Measurements from ENCODE around the gene PTGES3. TPM values are rescaled to one million over a fixed set of nuclear protein-coding genes. Genes with fewer than 3 reads are reported as not detected.
A peak's percentile ranks its signal among the peaks of the same experiment; 100 is the strongest.

Gene PTGES3
- total RNA-seq, 1 experiment from 2014 or later = 52.8 TPM

DNA sequence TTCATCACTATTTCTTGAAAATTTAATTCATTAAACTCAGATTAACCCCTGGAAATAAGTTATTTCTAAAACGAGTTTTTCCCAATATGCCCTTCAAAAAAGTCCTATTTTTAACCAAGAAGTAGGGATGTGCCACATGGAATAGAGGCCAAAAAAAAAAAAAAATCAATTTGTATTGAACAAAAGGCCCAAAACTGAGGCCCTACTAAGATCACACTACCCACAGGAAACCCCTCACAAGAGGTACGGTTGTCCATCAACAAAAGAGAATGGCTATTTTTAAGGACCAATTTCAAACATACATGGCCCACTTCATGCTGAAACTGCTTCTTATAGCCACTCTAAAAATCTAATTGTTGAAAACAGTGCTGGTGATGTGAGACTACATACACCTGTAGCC is 50.5 kb downstream of the PTGES3 start:
- Histone ChIP-seq H3K9me3 (no peaks in the 10 kb centered on the region), H3K4me3 (no peak overlapping the region), H3K27me3 (no peaks in the 10 kb centered on the region), H3K36me3 (peaks cover 51% of the 10 kb centered on the region)
- no peak for DNase-seq

DNA sequence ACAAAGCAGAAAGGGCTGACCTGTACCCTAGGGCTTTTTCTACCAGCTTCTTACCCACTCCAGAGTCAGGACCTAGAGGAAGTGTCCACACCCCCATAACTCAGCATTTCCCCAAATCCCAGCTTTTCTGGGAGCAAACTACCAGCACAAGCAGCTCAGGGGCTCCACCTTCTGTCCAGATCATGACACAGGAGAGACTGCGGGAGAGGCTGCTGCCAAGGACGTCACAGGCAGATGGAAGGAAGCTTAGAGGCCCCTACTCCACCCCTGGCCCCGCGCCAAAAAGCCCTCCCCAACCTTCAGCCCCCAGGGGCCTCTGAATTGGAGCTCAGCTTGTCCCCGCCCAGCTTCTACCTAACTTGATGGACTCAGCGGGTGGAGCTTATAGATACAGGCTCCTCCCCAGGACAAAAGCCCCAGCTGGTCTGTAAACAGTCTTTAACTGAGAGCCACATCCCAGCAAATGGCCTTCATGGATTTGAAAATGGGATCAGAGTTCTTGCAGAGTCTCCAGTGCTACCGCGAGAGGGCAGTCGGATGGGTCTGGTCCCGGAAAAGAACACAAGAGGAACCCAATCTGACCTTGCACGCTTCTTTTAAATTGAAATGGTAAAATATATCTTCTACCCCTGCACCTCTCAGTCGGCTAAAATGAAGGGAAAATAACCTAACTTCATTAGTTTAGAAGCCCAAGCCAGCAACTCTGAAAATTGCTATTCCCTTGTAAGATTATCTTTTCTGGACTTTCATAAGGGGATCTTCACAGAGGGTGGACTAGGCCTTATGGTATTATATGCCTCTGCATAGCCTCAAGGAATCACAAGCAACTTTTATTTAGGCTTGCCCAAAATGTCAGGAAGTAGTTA is 51.2 kb downstream of the PTGES3 start:
- H3K9me3 ChIP-seq = no peaks in the 10 kb centered on the region
- DNase-seq = peak; percentile 99
- peaks cover 44% of the 10 kb centered on the region for H3K36me3 ChIP-seq
- no peaks in the 10 kb centered on the region for H3K27me3 ChIP-seq
- H3K4me3 ChIP-seq = peak overlapping the region; percentile 71

DNA sequence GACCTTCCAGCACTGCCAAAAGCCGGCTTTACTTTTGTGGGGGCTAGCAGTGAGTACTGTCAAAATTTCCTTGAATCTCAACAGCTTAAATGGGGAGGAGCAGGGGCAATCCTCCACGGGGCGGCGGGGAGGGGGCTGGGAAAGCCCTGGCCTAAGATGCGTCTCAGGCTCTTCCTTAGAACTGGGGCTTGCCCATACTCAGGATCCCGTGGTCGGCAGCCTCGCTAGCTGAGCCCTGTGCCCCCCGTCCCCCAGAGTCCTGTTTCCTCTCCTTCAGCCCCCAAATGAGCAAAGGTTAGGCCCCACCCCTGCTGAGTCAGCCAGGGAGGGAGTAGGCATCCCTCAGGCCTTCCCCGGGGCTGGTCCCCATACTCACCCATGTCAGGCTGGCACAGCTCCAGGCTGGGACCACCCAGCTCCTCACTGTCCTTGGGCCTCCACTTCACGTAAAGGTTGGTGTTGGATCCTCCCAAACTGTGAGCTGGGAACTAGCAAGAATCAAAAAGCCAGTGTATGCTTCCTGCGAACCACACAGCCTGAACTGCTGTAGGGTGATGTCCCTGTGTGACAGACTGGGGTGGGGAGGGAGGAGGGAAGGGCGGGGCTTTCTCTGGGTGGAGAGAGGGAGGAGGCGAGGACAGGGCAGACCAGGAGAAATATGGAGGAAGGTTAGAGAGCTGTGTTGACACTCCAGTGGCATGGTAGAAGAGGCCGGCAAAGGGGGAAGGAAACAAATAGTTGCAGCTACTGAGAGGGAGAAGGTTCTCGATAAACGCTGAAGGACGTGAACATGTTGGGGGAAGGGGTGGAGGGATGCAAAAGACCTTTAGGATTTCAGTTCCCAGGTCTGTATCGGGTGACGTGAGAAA is 52.0 kb downstream of the PTGES3 start:
- DNase-seq = peak; percentile 92
- peaks cover 35% of the 10 kb centered on the region for H3K36me3 ChIP-seq
- no peaks in the 10 kb centered on the region for H3K9me3 ChIP-seq
- peak overlapping the region; percentile 71 for H3K4me3 ChIP-seq
- H3K27me3 ChIP-seq = no peaks in the 10 kb centered on the region

DNA sequence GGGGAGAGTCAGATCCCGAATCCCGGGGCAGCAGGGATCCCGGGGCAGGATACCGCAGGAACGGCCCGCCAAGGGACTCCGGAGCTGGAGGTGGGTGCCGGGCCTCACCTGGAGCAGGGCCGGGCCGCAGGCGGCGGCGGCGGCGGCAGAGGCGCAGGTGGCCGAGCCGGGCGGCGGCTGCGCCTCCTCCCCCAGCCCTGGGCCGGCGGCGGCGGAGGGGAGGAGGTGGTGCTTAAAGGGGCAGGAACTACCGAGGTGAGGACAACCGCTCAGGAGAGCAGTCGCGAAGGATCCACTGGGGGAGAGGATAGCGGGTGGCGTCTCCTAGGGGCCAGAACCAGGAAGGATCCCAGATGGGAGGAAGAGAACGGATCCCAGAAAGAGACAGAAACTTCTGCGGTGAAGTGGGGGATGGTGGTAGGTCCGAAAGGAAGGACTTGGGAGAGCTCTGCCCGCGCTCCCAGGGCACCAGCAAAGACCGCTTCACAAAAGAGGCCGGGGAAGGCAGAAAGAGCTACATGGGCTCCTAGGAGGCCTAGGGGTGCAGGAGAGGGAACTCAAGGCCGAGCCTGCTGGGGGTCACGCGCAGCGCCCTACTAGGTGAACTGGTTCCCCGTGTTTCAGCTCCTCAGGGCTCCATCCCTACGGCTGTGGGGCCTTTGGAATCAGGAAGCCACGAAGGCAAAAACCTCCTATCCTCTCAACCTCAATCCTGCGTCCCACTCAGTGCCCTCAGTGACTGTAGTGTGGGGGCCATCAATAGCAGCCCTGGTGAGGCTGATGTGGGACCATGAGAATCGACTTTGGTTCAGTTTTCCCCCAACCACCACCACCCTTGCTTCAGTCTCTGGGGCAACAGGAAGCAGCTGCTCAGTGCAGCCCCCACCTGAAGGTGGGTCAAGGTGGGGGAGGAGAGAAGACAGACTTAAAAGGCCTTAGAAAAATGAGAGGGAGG is 53.0 kb downstream of the PTGES3 start:
- peaks cover 31% of the 10 kb centered on the region for H3K36me3 ChIP-seq
- peak overlapping the region; percentile 71 for H3K4me3 ChIP-seq
- no peaks in the 10 kb centered on the region for H3K9me3 ChIP-seq
- no peaks in the 10 kb centered on the region for H3K27me3 ChIP-seq
- peak; percentile 81 for DNase-seq

DNA sequence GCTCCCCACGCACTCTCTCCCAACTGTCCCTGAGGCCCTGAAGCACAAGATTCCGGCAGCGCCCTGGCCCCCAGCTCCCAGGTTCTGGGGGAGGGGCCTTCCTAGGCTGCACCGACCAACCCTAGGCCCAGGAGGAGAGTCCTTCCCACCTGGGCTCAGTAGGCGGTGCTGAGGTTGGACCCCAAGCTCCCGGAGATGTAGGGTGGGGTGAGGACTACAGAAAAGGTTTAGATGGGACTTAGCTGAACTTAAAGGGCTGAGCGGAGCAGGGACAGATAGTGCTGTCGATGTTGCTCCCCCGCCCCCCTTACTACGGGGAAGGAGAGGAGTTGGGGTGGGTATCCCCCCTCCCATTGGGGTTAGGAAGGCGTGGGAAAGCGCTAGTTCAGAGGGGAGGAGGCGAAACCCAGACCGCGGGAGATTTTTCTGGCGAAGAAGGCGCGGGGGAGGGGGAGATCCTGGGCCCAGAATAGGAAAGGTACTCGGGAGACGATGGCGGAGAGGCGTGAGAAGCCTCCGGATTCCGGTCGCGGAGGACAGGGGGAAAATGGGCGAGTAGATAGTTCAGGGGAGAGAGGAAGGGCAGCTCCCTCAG is 53.7 kb downstream of the PTGES3 start:
- peak; percentile 26 for DNase-seq
- Histone ChIP-seq H3K36me3 (peaks cover 26% of the 10 kb centered on the region), H3K4me3 (peak overlapping the region; percentile 71), H3K27me3 (no peaks in the 10 kb centered on the region), H3K9me3 (no peaks in the 10 kb centered on the region)

DNA sequence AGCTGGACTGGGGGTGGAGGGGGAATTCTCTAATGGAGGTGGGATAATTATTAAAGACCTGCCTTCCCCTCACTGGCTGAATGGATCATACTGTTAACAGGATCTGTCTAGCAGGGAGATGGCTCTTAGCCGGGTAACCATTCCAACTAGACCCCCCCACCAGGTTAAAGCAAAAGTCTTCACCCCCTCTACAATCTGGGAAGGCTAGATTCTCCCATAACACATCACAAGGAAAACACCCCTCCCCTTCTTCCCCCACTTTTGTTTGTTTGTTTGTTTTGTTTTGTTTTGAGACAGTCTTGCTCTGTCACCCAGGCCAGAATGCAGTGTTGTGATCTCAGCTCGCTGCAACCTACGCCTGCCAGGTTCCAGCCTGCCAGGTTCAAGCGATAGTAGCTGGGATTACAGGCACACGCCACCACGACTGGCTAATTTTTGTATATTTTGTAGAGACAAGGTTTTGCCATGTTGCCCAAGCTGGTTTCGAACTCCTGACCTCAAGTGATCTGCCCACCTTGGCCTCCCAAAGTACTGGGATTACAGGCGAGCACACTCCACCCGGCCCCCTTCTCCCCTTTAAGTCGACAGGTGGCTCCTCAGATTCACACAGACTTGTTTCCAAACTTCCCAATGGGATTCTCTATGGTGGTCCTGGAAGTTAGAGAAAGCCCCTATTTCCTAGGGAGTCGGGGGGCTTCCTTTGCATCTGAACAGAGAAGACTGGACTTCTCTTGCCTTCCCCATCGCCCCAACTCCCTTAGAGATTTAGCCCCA is 54.4 kb downstream of the PTGES3 start:
- H3K4me3 ChIP-seq = peak overlapping the region; percentile 71
- peaks cover 20% of the 10 kb centered on the region for H3K36me3 ChIP-seq
- H3K27me3 ChIP-seq = no peaks in the 10 kb centered on the region
- H3K9me3 ChIP-seq = no peaks in the 10 kb centered on the region
- no peak for DNase-seq

DNA sequence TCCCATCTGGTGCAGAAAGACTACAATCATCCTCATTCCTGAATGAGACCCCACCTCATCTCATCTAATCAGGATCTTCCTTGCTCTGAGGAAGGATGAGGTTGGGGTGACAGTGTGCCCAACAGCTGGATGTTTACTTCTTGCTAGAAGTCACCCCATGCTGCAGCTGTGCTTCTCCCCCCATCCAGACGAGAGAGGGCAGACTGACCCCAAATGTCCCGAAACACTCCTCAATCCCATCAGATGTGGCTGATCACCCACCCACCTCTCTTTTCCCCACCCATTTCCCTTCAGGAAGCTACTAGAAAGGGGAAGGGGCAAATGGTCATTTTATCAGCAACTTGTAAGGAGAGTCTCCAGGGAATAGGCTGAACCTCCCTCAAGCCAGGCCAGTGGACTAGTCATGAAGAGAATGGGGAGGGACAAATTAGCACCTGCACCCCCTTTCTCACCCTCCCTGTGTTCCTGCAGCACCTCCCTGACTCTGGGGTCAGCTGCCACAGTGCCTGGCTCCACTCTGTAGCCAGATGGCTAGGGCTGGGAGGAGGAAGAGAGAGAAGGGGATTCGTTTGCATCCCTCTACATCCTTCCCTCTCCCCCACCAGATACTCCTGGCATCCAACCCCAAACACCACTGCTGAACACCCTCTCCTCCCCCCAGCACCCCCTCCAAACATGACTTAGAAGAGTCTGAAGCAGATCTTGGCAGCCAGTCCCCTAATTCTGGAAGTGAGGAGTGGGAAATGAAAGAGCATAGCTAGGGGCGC is 55.2 kb downstream of the PTGES3 start:
- H3K36me3 ChIP-seq = peaks cover 14% of the 10 kb centered on the region
- H3K9me3 ChIP-seq = no peaks in the 10 kb centered on the region
- H3K4me3 ChIP-seq = no peak overlapping the region
- no peaks in the 10 kb centered on the region for H3K27me3 ChIP-seq
- no peak for DNase-seq

DNA sequence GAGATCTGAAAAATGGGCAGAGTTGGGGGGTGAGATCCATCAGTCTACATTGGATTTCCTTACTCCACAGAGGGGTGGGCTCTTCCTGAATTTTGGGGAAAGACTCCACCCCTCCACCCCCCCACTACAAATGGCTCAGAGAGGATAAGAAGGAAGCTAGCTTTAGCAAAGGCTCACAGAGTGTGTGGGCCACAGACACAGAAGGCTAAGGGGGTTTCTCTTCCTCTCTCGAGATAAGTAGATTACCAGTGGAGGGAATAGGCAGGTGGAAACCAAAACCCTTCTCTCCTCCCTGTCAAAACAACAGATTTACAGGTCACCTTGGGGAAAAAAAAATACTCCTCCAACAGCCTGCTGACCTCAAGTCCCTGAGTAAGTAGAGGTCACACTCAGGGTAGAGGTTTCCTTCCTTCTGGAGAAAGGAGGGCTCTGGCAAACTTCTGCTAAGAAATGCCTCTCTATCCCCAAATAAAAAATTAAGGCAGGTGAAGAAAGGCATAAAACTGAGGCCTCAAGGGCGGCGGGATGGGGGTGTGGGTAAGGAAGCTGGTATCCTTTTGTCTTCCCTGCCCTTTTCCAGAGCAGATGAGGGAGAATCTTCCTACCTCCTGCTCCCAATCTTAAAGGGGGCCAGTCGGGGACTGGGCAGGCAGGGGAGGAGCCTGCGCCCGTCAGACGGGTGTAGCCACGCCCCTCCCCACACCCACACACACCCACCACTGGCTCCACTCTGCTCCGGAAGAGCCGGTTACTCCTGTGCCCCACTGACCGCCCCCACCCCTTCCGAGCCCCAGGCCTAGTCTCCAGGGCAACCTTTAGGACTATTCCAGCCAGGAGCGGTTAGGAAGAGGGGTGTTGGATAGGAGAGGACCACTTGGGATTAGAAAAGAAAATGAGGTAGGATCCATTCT is 56.0 kb downstream of the PTGES3 start:
- Histone ChIP-seq H3K27me3 (no peaks in the 10 kb centered on the region), H3K9me3 (no peaks in the 10 kb centered on the region), H3K36me3 (peaks cover 9% of the 10 kb centered on the region), H3K4me3 (no peak overlapping the region)
- DNase-seq = peak; percentile 60

DNA sequence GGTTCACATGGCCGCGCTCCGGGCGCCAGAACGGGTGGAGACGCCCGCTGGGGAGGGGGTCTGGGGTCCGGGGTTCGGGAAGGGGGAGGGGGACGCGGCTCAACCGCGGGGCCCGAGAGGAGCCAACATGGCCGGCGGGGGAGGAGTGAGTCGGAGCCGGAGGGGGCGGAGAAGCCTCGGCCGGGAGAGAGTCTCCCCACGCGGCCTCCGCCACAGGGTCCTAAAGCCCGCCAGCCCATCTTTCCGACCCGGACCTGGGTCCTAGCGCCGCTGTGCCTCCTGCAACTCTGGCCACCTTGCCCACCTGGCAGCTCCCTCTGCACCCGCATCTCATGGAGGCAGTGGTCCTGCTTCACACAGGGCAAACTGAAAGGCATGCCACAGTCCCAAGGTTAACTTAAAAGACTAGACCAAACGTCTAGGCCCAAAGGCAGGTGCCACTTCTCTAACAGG is 57.9 kb downstream of the PTGES3 start, which contains the start of gene BAZ2A:
TSS of gene BAZ2A (minus strand) at position 147 of the 453 bp plus-strand sequence. CDS start 12,796 bp downstream, outside the sequence.
- no peaks in the 10 kb centered on the region for H3K27me3 ChIP-seq
- DNase-seq = peak; percentile 90
- no peaks in the 10 kb centered on the region for H3K9me3 ChIP-seq
- peaks cover 24% of the 10 kb centered on the region for H3K36me3 ChIP-seq
- peak within 1 kb of the TSS; percentile 97 for H3K4me3 ChIP-seq

DNA sequence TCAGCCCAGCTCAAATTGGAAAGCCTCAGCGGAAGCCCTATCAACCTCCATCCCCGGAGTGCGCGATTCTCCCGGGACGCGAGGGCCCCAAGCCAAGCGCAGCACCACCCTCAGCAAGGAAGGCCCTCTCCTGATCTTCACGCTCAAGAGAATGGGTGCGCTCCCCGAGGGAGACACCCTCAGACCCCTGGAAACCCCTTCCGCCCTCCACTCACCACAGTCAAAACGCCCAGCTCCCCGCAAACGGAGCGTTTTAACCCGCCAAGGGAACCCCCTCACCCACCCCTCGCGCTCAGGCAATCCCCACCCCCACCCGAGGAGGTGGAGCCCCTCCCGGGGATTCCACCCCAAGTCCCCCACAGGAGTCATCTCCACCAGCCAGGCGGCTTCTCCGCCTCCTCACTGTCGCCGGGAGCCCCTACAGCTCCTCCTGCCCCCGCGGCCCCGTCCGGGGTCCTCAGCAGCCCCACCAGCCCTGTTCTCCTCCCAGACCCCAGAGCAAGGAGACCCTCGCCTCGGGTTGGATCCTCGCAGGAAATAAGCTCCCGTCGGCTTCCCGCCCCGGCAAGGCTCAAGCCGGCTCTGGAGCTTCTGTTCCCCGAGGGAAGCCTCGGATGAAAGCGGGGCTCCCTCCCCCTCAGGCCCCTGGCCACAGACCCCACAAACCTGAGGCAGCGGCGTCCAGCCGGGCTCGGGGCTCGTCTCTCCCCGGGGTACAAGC is 58.5 kb downstream of the PTGES3 start:
- Histone ChIP-seq H3K27me3 (no peaks in the 10 kb centered on the region), H3K9me3 (no peaks in the 10 kb centered on the region), H3K4me3 (peak overlapping the region; percentile 97), H3K36me3 (peaks cover 30% of the 10 kb centered on the region)
- peak; percentile 43 for DNase-seq

DNA sequence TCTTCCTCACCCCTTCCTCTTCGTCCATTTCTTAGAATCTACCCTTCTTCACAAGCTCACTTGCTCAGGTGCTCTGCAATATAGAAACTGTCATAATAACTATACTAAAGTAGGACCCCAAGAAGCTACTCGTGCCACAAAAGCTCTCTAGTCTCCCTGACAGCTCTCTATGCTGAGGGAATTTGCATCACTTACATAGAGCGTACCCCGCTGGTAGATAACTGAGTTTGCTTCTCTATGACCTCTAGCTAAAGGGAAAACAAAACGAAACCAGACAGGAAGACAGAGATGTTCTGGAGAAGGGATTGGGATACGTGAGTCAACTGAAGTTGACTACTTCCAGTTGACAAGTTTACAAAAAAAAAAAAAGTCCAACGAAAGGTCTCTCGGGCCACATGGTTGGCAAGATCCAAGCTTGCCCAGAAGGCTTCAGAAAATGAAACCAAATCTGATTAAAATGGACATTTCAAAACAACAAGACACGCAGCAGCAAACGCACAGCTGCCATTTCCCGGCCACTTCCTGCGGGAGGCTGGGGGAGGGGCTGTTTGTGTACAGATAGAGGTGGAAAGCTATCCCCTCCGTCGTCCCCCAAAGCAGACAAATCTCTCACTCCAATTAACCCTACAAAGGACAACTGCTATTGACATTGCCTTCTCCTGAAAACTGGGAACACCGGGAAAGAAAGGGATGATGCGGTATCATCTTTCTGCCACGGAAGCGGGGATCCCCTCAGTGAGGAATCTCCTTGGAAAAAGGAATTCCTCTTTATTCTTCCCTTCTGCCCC is 59.2 kb downstream of the PTGES3 start:
- Histone ChIP-seq H3K9me3 (no peaks in the 10 kb centered on the region), H3K27me3 (no peaks in the 10 kb centered on the region), H3K4me3 (peak overlapping the region; percentile 97), H3K36me3 (peaks cover 36% of the 10 kb centered on the region)
- peak; percentile 56 for DNase-seq

DNA sequence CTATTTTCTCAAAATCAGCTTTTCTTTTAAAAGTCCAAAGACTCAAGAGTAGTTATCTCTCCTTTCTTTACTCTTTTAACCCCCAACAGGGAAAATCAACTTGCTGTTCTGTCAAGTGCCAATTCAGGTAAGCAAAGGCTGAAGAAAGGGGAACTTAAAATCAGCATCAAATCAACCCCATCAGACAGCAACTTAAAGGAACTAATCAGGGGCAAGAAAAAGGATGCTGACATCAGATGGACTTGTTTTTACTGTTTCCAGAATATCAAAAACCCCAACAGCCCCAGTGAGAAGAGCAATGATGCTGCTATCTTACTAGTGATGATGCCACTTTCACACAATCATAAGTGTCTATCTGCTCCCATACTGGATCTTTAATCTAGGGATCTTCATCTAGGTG is 61.4 kb downstream of the PTGES3 start:
- no peaks in the 10 kb centered on the region for H3K9me3 ChIP-seq
- DNase-seq = no peak
- H3K4me3 ChIP-seq = no peak overlapping the region
- peaks cover 42% of the 10 kb centered on the region for H3K36me3 ChIP-seq
- H3K27me3 ChIP-seq = no peaks in the 10 kb centered on the region
